ENCODE measurements around the gene HIPK1. TPM values are rescaled to one million over a fixed set of nuclear protein-coding genes. Genes with fewer than 3 reads are reported as not detected.

HIPK1 gene
- total RNA-seq, 1 donor from 2014 or later: 62.0 TPM

DNA sequence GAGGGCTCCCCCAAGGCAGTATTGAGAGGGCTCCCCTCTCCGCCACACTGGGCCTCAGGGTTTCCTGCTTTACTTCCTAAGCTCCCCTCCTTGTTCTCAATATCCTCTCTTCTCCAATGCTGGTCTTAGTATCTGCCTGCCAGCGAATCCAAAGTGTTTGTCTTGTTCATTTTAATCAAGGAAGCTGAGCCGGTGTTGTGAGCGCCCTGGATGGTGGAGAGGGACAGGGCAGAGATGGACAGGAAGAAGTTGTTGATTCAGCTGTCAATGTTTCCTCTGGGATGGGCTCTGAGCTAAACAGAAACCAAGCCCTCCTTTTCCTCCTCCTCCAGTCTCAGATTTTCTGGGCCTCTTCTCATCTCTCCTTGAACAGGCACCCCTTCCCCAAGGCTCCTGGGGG lies 55.6 kb downstream of the HIPK1 start:
- Mint-ChIP-seq H3K36me3 (peaks cover 12% of the 10 kb centered on the region), H3K4me3 (peak overlapping the region; percentile 25), H3K4me1 (ENCODE audit: unreplicated experiment) (peaks cover 49% of the 10 kb centered on the region), H3K27me3 (no peaks in the 10 kb centered on the region), H3K9me3 (peaks cover 5% of the 10 kb centered on the region), H3K27ac (no peak overlapping the region)
- DNase-seq (ENCODE audit: extremely low spot score, unreplicated experiment): no peak
- TF ChIP-seq, protein P1, sequence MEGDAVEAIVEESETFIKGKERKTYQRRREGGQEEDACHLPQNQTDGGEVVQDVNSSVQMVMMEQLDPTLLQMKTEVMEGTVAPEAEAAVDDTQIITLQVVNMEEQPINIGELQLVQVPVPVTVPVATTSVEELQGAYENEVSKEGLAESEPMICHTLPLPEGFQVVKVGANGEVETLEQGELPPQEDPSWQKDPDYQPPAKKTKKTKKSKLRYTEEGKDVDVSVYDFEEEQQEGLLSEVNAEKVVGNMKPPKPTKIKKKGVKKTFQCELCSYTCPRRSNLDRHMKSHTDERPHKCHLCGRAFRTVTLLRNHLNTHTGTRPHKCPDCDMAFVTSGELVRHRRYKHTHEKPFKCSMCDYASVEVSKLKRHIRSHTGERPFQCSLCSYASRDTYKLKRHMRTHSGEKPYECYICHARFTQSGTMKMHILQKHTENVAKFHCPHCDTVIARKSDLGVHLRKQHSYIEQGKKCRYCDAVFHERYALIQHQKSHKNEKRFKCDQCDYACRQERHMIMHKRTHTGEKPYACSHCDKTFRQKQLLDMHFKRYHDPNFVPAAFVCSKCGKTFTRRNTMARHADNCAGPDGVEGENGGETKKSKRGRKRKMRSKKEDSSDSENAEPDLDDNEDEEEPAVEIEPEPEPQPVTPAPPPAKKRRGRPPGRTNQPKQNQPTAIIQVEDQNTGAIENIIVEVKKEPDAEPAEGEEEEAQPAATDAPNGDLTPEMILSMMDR (conservative IDR thresholded peaks at IDR 0.05): no peak

DNA sequence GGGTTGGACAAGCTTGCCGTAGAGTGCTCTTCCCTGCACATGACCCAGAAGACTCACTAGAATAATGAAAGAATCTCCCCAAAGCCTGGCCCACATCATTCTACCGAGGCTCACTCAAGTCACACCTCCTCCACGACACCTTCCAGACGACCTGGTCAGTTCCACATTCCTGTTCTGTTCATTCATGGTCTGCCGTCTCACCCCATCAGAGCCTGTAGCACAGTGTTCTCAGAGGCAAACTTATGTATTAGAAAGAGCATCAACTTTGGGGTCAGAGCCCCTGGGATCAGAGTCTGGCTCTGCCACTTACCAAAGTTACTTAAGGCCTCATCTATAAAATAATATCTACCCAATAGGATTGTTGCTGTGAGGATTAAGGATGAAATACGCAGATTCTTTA lies 57.7 kb downstream of the HIPK1 start:
- Mint-ChIP-seq H3K27me3 (no peaks in the 10 kb centered on the region), H3K27ac (no peak overlapping the region), H3K4me1 (ENCODE audit: unreplicated experiment) (peaks cover 30% of the 10 kb centered on the region), H3K36me3 (peaks cover 4% of the 10 kb centered on the region), H3K4me3 (no peak overlapping the region), H3K9me3 (peaks cover 5% of the 10 kb centered on the region)
- TF ChIP-seq, protein P1 (conservative IDR thresholded peaks at IDR 0.05): no peak
- DNase-seq (ENCODE audit: extremely low spot score, unreplicated experiment): no peak

DNA sequence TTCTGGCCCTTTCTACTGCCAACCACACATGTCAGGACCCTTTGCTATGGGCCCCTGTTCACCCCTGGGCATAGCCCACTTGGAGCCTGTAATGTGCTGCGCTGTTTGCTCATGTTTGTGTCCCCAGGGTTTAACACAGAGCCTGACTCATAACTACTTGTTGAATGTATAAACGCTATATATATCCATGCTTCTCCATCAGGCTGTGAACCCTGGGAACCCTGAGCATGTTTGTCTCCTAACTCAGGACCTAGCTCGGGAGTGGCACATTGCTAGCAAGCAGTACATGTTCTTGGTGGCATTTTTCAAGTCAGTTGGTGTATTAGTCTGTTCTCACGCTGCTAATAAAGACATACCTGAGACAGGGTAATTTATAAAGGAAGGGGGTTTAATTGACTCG lies 58.1 kb downstream of the HIPK1 start:
- no peaks in the 10 kb centered on the region for H3K27me3 Mint-ChIP-seq
- H3K27ac Mint-ChIP-seq: no peak overlapping the region

DNA sequence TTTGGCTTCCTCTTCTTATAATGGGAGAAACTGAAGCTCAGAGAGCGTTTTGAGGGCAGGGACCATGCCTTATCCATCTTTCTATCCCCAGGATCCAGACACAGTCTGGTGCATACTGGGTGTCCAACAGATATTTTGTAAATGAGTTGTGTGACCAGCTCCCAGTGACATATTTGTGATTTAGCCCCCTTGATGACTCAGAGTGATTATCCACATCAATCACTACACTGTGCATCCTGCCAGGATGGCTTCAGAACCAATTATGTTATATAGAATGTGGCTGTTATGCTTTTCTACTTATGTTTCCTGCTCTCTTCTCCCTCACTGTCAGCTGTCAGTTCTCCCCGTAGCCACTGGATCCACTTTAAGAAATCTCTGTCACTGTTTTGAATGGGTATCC lies 61.4 kb downstream of the HIPK1 start:
- Mint-ChIP-seq H3K9me3 (peaks cover 15% of the 10 kb centered on the region), H3K27me3 (no peaks in the 10 kb centered on the region), H3K27ac (no peak overlapping the region), H3K36me3 (peaks cover 4% of the 10 kb centered on the region), H3K4me3 (no peak overlapping the region), H3K4me1 (ENCODE audit: unreplicated experiment) (no peaks in the 10 kb centered on the region)
- TF ChIP-seq, protein P1 (conservative IDR thresholded peaks at IDR 0.05): no peak
- DNase-seq (ENCODE audit: extremely low spot score, unreplicated experiment): no peak

More for the DNA sequence above, 58.1 kb downstream of the HIPK1 start:
- Mint-ChIP-seq H3K9me3 (peaks cover 5% of the 10 kb centered on the region), H3K4me3 (no peak overlapping the region), H3K4me1 (ENCODE audit: unreplicated experiment) (peaks cover 26% of the 10 kb centered on the region), H3K36me3 (peaks cover 4% of the 10 kb centered on the region)
- no peak for DNase-seq (ENCODE audit: extremely low spot score, unreplicated experiment)
- TF ChIP-seq, protein P1 (conservative IDR thresholded peaks at IDR 0.05): no peak

DNA sequence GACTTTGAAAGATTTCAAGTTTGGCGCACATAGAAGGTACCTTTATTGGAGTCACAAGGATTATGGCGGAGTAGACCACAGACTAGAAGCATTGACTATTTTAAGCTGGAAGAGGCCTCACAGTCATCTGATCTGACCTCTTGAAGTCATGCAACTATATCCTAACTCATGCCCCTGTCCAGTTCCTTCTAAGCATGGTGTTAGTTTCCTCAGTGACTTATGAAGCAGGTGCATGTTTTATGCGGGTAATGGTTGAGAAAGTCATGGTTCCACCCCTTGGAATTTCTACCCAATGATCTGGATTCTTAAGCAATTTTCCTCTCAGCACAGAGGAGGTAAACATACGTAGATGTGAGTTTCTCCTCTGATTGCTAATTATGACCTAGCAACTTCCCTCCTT lies 61.8 kb downstream of the HIPK1 start:
- DNase-seq (ENCODE audit: extremely low spot score, unreplicated experiment): no peak
- Mint-ChIP-seq H3K4me1 (ENCODE audit: unreplicated experiment) (no peaks in the 10 kb centered on the region), H3K27ac (no peak overlapping the region), H3K27me3 (no peaks in the 10 kb centered on the region), H3K36me3 (peaks cover 4% of the 10 kb centered on the region), H3K9me3 (peaks cover 17% of the 10 kb centered on the region), H3K4me3 (no peak overlapping the region)
- TF ChIP-seq, protein P1 (conservative IDR thresholded peaks at IDR 0.05): no peak

DNA sequence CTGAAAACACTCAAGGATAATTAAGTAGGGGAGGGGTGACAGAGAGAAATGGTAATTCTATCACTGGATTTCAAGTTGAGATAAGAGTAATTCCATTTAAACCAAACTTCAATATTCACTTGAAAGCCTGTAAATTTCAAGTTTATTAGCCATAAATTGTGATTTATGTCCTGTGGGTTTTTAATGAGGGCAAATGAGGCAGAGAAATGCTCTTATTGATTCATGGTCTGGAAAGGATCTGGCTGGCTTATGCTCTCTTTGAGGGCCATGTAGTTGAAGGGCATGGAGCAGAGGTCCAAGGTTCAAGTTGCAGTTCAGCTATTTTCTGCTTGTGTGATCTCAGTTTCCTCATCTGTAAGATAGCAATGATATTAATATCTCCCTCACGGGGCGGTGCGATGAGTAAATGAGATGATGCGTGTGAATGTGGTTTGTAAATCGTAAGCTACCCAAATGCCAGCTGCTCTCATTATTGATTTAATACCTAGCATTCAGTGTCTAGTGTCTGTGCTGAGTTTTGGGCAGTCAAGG lies 62.4 kb downstream of the HIPK1 start:
- Mint-ChIP-seq H3K27ac (no peak overlapping the region), H3K27me3 (no peaks in the 10 kb centered on the region), H3K36me3 (peaks cover 4% of the 10 kb centered on the region), H3K9me3 (peaks cover 16% of the 10 kb centered on the region), H3K4me1 (ENCODE audit: unreplicated experiment) (no peaks in the 10 kb centered on the region), H3K4me3 (no peak overlapping the region)
- TF ChIP-seq, protein P1 (conservative IDR thresholded peaks at IDR 0.05): no peak
- no peak for DNase-seq (ENCODE audit: extremely low spot score, unreplicated experiment)

Measured in type B pancreatic cell (in vitro differentiated cells).